GM18502 (cell line): ENCODE data around the gene CERS5.
"Not testable (repeated sequence)": the region's sequence is repeated elsewhere in the genome, so short reads cannot be mapped to it uniquely, and the experiment has no call there.

ENCODE experiments used
- ATAC-seq: cut with Tn5 transposase; IDR thresholded peaks from one replicate; pipeline ENCODE4 v1.9.1; 2021; ENCODE audit warnings: mild to moderate bottlenecking; ENCODE audit not compliant: unreplicated experiment, poor library complexity

CERS5 gene

DNA sequence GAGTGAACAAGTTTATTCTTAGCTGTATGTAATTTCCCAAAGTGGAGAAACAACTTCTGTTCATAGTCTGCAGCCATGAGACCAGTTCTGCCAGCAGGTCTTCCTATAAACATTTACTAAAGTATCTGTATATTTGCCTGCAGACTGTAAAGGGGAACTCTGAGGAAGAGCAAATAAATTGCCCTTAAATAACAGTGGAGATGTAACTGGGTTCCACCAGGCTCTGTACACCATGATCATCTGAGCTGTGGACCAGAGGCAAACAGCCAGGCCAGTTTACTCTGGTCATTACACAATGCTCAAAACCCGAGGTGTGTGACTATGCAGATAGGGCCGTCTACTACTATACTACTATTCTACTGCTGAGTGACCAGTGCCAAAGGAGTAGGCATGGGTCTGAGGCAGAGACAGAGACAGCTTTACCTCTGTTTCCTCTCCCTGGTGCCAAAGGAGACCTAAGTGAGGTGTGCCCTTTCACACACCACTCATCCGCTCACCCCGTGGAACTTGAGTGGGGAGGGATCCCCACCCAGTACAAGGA is 21.1 kb upstream of the CERS5 start:
- ATAC-seq: no peak

DNA sequence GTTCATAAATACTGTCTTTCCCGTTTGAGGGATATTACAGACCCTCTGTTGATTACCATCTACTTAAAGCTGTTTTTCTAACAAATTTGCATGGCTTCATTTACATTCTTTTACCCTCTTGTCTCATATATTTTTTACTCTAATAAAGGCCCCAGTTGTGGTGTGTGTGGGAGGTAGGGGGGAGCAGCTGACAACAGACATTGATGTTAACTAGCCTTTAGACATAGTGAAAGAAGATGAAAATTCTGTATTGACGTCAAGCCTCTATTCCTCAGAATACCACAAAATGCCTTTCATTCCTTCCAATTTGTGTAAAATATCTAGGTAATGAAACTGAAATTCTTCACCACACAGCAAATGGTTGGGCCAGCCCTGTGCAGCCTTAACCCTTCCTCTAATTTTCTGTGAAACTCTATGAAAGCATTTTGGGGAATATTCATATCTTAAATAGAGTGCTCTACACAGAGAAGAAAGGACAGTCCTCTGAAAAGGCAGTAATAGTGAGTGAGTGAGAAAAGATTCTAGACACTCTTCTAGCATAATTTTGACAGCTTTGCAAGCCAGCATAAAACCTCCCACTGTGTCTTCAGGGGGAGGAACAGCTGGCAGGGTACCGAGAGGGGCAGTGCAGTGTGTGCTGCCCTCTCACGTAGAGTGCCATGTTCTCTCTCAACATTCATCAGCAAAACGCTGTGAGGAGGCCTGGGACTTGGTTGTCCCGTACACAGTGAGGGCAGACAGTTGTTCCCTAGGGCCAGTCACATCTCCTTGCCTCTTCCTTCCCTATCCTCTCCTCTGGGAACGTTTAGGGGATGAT is 20.1 kb upstream of the CERS5 start:
- peak; percentile 72 for ATAC-seq

DNA sequence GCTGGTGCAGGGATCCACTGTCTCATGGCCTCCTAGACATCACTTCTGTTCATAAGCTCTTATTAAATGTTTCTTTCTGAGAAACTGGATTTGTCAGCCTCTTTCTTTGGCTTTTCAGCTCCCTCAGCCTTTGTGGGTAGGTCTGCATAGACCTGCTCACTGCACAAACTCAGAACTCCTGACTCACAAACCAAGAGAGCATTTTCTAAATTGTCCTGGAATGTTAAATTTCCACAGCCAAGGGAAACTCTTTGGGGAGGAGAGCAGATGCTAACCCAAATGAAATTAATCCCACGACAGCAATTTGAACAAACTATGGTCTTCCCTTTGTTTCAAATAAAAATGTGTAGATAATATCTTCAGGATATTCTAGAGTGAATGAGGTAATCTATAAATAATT is 19.5 kb upstream of the CERS5 start:
- no peak for ATAC-seq

DNA sequence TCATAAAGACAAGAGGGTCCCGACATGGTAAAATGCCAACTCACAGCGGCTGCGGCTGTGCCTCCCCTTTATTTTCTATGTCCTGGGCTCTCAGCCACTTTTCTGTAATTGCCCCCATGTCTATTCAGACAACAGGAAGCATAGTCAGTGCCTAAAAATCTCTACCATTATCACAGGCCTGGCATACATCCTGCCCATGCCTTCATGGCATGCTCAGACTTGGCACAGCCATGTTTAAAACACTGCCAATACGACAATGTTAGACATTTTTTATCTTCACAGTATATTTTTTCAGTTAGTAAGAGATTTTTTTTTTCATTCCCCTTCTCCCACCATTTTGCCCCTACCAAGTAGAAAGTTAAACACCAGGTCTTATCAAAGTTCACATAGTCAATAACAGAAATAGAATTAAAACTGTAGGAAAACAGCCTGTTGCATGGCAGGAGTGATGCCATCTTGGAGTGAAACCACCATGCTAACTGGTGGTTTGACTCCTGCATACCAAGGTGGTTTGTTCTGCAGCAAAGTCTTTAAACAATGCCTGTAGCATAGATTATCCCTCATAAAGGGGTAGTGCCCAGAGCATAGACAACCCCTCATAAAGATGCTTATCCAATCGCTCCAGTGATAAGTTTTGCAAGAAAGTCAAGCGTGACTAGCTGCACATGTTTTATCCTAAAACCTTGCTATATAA is 18.9 kb upstream of the CERS5 start:
- no peak for ATAC-seq

DNA sequence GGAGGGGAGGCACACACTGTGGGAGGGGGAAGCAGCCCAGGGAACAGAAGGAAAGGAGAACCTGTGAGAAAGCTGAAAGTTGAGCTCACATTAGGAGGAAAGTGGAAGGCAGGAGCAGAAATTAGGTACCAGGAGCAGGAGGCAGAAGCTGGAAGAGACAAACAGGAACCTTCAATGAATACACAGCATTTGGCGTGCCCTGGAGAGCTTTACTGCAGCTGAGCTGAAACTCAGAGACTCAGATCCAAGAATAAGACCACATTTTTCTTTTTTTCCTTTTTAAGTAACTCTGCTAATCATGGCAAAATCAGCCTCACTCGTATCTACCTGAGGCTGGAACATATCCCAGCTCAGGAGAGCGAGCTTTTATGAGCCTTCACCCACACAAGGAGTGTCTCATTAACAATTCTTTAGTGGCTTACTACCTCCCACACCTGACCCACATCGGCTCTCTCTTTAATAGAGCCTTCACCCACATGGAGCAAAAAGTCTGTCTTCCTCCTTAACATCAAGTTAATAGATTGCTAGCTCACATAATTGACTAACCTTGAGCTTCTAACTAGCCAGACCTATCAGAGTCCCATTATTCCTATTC is 18.2 kb upstream of the CERS5 start:
- no peak for ATAC-seq

- no peak for ATAC-seq
These were observed 17.1 kb upstream of the CERS5 start for GRCh38 chr12:50184261-50184660.

- ATAC-seq: no peak
These were observed 15.3 kb upstream of the CERS5 start for GRCh38 chr12:50182461-50182860.

- ATAC-seq: no peak
These were observed 14.5 kb upstream of the CERS5 start for GRCh38 chr12:50181691-50182090.

DNA sequence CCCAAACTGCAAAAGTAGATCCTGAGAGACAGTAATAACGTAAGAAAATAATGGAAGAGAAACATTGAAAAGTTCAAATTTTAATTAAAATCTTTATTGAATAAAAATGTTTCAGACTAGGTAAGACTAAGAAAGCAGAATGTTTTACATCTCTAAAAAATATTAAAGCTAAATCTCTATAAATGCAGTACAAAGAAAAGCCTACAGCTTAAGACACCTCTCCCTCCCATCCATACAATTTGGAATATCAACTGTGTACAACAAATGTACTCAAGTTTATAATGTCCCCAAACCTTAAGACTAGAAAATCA is 8.5 kb upstream of the CERS5 start:
- ATAC-seq: no peak

GRCh38 chr12:50174971-50175715 is 8.0 kb upstream of the CERS5 start:
- no peak for ATAC-seq

GRCh38 chr12:50166799-50167048 is 445 bp downstream of the CERS5 start:
- peak; percentile 42 for ATAC-seq

- no peak for ATAC-seq
These were observed 2.2 kb downstream of the CERS5 start for GRCh38 chr12:50164963-50165362.

- no peak for ATAC-seq
These were observed 4.9 kb downstream of the CERS5 start for GRCh38 chr12:50162230-50162629.

- ATAC-seq: no peak
These were observed 6.5 kb downstream of the CERS5 start for GRCh38 chr12:50160643-50161042.

DNA sequence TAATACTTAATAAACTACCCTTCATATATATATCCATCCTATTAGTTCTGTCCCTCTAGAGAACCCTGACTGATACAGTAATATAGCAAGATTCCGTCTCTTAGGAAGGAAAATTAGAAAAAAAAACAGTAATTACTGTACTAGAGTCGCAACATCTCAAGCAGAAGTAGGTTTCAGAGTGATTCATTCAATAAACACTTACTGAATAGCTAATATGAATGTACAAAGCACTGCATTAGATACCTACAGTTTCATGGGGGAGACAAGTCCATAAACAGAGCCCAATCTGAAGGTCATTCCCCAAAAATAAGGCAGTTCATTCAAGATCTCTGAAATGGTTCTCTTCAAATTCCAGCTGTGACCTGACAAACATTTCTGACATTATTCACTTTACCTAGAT is 9.9 kb downstream of the CERS5 start:
- ATAC-seq: no peak

DNA sequence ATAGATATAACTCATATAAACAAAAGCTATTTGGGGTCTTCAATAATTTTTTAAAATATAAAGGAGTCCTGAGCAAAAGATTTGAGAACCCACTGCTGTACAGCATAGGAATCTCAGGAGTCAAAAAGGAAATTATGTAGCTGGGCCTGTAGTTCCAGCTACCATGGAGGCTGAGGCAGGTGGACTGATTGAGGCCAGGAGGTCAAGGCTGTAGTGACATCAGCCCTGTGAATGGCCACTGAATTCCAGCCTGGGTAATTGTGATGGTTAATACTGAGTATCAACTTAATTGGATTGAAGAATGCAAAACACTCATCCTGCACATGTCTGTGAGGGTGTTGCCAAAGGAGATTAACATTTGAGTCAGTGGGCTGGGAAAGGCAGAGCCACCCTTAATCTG is 10.5 kb downstream of the CERS5 start:
- no peak for ATAC-seq

DNA sequence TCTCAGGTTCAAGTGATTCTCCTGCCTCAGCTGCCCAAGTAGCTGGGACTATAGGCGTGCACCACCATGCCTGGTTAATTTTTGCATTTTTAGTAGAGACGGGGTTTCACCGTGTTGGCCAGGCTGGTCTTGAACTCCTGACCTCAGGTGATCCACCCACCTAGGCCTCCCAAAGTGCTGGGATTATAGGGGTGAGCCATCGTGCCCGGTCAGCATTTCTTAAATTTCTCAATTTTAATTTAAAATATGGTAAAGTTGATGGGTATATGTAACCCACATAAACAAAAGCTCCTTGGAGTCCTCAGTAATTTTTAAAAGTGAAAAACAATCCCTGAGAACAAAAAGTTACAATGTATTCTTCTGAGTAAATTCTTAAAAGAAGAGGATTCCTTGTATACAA is 12.2 kb downstream of the CERS5 start:
- ATAC-seq: not testable (repeated sequence)

DNA sequence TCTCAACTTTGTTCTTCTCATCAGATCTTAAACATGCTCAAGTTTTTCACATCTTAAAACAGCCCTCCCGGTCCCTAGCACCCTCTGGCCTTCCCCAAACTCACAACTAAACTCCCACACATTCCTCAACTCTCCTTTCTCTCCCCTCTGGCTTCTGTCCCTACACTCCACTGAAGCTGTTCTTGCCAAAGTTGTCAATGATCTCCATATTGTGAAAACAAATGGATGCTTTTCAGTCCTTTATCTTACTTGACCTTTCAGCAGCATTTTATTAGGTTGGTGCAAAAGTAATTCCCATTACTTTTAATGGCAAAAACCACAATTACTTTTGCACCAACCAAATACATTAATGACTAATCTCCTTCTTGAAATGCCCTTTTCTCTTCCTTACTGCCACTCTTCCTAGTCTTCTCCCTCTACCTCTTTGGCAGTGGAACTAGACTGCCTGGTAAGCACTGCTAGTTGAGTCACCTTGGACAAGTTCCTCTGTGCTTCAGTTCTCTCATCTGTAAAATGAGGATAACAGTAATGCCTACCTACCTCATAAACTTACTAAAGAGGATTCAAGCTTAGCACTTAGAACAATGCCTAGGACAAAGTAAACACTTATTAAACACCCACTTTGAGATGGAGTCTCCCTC is 16.0 kb downstream of the CERS5 start:
- no peak for ATAC-seq

GRCh38 chr12:50149311-50149710 is 17.9 kb downstream of the CERS5 start:
- no peak for ATAC-seq

DNA sequence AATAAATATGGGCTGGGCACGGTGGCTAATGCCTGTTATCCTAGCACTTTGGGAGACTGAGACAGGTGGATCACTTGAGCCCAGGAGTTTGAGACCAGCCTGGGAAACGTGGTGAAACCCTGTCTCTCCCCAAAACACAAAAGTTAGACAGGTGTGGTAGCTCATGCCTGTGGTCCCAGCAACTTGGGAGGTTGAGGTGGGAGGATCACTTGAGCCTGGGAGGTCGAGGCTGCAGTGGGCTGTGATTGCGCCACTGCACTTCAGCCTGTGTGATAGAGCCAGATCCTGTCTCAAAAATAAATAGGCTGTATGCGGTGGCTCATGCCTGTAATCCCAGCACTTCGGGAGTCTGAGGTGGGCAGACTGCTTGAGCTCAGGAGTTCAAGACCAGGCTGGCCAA is 19.2 kb downstream of the CERS5 start:
- ATAC-seq: not testable (repeated sequence)

DNA sequence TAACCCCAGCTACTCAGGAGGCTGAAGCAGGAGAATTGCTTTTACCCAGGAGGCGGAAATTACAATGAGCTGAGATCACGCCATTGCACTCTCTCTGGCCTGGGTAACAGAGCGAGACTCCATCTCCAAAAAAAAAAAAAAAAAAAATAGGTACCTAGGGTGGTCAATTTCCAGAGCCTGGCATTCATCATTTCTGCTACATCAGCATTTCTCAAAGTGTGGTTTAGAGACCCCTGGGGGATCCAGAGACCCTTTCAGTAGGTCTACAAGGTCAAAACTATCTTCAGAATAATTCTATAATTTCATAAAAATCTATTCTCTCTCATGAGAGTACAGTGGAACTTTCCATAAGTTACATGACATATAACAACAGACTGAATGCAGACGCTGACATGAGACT is 19.9 kb downstream of the CERS5 start:
- no peak for ATAC-seq
